HG03457 (cell line): Measurements from ENCODE around the gene OR51B5.
"Not testable (repeated sequence)": the region's sequence is repeated elsewhere in the genome, so short reads cannot be mapped to it uniquely, and the experiment has no call there.

Experiments
- ATAC-seq: cut with Tn5 transposase; IDR thresholded peaks from one replicate; pipeline ENCODE4 v1.9.1; 2021; ENCODE audit warnings: moderate number of reproducible peaks; ENCODE audit not compliant: unreplicated experiment

Gene OR51B5

DNA sequence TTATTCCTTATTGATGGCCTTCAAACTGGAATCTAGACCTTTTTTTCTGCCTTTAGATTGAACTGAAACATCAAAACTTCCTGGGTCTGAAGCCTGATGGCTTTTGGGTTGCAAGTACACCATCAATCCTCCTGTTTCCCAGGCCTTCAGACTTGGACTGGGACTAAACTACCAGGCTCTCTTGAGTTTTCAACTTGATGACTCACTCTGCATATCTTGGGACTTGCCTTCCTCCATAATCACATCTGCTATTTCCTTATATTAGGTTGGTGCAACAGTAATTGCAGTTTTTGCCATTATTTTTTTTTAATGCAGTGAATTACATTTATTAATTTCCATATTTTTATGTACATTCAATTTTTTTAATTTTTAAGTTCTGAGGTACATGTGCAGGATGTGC is 7.0 kb downstream of the OR51B5 start:
- no peak for ATAC-seq

DNA sequence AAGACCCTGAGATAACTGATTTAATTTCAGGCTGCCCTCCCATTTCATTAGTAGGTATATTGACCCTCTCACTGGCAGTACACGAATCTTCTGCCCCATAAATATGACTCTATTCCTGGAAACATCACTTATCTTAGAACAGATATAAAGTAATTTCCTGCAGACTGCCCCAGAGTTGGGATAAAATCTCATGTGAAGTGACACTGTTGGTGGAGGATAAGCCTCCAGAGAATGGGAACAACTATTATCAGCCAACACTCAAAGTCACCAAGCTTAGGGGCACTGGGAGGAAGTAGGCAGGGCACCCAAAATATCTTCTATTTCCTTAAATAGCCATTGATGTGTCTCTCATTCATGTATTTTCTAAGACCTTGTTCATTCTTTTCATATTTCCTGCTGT is 8.2 kb downstream of the OR51B5 start:
- ATAC-seq, result no peak

DNA sequence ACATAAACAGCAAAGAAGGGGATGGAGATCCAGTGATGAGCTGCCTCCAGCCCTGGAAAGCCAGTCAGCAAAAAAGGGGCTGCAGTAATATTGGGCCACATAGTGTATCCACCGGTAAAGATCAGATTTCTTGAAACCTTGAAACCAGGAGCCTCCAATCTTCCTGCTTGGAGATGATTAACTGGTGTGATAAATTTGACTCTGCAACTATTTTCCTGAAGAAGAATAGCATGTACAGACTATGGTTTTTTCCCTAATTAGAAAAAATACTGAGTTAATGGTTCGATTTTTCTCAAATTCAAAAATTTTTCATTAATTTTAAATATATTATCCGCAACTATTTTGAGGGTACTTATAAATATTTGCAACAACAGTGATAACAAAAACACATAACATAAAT is 19.1 kb downstream of the OR51B5 start, which contains the start of gene OR51B2:
TSS of gene OR51B2 (minus strand) at position 101 of the 400 bp plus-strand sequence. CDS start at position 101, 0 bp downstream.
- ATAC-seq, result no peak

DNA sequence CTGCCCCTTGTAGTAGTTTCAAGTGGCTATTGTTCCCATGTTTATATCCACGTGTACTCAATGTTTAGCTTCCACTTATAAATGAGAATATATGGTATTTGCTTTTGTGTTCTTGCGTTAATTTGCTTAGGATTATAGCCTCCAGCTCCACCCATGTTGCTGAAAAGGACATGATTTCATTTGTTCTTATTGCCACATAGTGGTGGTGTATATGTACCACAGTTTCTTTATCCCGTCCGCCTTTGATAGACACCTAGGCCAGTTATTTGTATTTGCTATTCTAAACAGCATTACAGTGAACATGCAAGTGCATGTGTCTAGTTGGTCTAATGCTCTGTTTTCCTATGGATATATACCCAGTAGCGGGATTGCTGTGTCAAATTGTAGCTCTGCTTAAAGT is 26.0 kb downstream of the OR51B5 start:
- ATAC-seq, result no peak

DNA sequence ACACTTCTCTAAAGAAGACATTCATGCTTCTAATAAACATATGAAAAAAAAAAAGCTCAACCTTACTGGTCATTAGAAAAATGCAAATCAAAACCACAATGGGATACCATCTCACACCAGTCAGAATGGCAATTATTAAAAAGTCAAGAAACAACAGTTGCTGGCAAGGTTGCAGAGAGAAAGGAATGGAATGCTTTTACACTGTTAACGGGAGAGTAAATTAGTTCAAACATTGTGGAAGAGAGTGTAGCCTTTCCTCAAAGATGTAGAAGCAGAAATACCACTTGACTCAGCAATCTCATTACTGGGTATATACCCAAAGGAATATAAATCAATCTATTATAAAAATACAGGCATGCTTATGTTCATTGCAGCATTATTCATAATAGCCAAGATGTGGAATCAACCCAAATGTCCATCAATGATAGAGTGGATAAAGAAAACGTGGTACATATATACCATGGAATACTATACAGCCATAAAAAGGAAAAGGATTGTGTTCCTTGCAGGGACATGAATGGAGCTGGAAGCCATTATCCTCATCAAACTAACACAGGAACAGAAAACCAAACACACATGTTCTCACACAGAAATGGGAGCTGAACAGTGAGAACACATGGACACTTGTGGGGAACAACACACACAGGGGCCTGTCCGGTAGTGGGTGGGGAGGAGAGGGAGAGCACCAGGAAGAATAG is 29.8 kb downstream of the OR51B5 start:
- ATAC-seq, result not testable (repeated sequence)

DNA sequence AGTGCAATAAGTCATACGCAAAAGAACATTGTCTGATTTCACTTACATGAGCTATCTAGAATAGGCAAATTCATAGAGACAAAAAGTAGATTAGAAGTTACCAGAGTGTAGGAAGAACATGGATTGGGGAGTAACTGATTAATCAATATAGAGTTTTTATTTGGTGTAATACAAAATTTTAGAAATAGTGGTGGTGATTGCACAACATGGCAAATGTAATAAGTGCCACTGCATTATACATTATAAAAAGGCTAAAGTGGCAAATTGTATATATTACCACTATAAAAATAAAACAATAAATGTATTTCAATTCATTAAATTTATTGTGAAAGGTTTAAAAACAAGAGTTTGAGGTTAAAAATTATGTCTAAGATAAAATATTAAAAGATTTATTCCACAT is 32.9 kb downstream of the OR51B5 start:
- no peak for ATAC-seq

DNA sequence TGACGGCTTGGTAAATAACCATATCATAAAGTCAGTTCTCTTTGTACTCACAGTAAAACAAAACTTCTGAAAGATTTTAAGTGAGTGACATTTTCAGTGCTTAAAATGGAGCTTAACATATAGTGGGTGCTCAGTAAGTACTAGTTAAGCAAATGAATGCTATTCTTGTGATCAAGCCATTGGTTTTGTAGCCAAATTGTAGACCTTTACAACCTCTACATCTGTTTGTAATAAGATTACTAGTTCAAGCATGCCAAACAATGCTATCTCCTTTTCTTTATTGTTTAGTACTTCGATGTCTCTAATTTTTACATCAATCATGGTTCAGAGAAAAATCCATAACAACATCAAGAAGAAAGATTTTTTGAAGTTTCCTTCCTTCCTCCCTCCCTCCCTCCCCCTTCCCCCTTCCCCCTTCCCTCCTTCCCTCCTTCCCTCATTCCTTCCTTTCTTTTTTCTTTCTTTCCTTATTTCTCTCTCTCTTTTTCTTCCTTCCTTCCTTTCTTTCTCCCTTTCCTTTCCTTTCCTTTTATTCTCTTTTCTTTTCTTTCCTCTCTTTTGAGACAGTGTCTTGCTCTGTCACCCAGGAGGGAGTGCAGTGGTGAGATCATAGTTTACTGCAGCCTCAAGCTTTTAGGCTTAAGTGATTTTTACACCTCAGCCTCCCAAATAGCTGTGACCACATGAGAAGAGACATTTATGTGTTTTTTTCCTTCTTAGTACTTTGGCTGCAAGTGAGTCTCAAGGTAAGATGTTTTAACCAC is 35.9 kb downstream of the OR51B5 start:
- no peak for ATAC-seq

DNA sequence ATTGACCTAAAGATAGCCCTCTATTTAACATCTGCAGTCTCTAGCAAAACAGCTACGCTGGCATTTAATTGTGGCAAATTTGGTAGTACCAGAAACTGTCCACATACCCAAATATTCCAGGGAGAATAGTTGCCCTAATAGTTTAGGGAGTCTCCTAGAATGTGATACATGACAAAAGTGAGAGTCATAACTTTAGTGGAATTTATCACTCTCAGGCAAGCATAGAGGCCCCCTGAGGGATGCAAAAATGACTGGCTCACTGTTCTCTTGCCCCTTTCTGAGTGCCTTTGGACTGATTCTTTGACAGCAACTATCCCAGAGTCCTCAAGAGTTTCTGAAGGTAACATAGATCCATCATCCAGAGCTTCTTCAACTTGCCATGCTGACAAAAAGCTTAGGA is 39.3 kb downstream of the OR51B5 start:
- ATAC-seq, result no peak

DNA sequence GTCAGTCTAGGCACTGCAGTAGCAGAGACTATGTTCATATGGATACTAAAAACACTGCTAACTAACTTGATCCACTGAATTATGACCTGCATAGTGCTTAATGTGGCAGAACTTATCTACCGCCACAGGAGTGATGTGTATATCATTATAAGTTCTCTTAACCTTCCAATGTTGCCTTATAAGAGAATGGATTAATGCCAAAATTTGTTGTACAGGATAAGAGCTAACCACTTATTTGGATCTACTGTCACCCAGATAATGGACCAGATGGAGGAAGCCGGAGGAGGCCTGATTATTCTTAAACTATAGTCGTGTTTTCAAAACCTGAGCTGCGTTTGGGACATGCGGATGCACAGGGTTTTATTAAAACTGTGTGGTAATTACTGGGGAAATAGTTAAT is 39.7 kb downstream of the OR51B5 start:
- no peak for ATAC-seq

DNA sequence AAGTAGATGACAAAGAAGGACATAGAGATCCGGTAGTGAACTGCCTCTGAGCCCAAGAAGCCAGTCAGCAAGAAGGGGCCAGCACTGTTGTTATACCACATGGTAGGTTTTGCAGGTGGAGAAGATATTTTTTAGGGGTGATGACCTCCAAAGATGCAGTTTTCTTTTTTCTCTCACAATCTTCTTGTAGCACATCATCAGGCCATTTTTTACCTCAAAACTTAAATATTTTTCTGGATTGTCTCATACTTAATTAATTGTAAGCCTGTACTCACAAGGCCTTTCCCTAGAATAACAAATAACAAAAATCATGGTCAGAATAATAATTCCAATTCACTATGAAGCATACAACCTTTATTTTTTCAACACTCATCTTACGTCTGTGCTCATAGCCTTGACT is 41.5 kb downstream of the OR51B5 start, which contains the start of gene OR51B4:
TSS of gene OR51B4 (minus strand) at position 101 of the 400 bp plus-strand sequence. CDS start at position 101, 0 bp downstream.
- ATAC-seq, result no peak

DNA sequence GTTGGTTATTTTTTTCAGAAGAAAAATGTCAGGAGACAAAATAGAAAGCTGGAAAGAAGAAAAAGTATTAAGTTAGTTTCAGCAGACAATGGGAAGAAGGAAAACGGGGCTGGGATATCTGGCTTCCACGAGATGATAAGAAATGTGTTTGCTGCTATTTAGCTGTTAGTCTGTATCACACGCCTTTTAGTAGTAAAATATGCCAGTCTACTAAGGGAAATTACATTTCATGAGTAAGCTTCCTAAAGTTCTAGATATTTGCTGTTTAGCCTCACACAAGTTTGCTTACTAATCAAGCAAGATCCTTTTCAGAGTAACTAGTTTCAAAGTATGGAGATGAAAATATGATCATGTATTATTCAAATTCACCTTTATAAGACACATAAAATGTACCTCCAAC is 43.1 kb downstream of the OR51B5 start:
- ATAC-seq, result no peak

DNA sequence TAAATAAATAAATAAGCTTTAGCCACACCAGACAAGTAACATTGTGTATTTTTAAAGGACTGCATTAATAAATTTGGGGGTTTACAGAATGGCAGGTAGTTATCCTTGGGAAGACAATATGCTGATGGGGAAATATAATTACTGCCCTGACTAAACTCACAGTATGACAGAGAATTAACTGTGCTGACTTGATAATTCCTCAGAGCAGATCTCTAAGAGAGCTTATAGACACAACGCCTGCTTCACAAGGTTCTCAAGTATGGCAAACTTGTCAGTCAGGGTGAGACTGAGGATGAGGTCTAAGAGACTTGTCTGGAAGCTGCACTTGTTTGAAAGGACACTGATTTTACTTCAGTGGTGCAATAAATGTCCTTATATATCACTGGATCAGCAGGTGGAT is 44.9 kb downstream of the OR51B5 start:
- no peak for ATAC-seq

DNA sequence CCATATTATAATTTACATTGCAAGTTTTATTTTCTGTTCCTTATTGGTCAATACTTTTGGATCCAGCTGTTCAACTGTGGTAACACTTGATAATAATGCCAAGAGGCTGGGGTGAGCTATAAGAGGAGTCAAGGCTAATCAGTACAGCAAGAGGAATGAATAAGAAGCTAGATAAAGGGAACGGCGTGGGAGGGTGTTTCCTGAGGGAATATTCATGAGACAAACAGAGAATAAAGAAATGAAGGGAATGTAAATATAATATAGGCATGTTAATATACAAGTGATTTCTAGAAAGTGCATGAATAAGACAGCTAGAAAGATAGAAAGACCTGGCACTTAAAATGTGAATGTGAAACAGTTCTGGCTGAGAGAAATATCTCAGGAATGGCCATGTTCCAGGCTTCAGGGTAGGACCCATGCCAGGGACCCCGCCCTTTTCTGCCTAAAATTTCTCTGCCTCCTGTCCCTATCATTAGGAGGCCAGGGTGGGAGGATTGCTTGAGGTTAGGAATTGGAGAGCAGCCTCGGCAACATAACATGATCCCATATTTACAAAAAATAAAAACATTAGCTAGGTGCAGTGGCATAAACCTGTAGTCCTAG is 45.5 kb downstream of the OR51B5 start:
- ATAC-seq, result no peak

DNA sequence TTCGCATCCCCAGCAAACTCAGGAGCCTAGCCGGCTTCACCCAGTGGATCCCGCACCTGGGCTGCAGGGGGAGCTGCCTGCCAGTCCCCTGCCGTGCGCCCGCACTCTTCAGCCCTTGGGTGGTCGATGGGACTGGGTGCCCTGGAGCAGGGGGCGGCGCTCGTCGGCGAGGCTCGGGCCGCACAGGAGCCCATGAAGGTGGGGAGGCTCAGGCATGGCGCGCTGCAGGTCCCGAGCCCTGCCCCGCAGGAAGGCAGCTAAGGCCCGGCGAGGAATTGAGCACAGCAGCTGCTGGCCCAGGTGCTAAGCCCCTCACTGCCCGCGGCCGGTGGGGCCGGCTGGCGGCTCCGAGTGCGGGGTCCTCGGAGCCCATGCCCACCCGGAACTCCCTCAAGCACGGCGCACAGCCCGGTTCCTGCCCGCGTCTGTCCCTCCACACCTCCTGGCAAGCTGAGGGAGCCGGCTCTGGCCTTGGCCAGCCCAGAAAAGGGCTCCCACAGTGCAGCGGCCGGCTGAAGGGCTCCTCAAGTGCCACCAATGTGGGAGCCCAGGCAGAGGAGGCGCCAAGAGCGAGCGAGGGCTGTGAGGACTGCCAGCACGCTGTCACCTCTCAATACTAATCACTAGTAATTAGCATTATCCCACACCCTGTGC is 48.9 kb downstream of the OR51B5 start:
- not testable (repeated sequence) for ATAC-seq

DNA sequence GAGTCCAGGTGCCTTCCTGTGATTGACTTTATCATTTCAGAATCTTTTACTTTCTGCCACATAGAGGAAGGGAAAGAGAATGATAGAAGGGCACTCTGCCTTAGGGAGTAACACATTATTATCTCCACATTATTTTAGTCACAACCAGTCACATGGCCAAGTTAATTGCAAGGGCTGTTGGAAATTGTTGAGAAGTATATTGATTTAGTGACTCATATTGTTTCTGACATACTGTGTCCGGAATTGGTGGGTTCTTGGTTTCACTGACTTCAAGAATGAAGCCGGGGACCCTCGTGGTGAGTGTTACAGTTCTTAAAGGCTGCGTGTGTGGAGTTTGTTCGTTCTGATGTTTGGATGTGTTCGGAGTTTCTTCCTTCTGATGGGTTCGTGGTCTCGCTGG is 50.3 kb downstream of the OR51B5 start:
- no peak for ATAC-seq
